Heart left ventricle (tissue), 16 donors: ENCODE results near the gene HES5. TPM values are rescaled to one million over a fixed set of nuclear protein-coding genes. Genes with fewer than 3 reads are reported as not detected.

ENCODE experiments used
- ATAC-seq, 4 donors: fragments of 200-7000 bp; cut with Tn5 transposase; one replicate each; pipeline ENCODE4 v1.9.1; 2020 to 2022; ENCODE audit warnings: moderate library complexity in 4 of 4, mild to moderate bottlenecking in 3 of 4, moderate number of reproducible peaks in 1 of 4
- DNase-seq, 5 donors: peaks; one replicate each; pipeline ENCODE4 v3.0.0-alpha.2; 2020
- H3K27ac ChIP-seq, 12 donors: fragments of 200-600 bp; sonication (generic) in 4 of 12; one replicate each; pipeline versions ENCODE4 v1.5.0 to v1.8.0; 2016 to 2022; ENCODE audit warnings: mild to moderate bottlenecking in 2 of 12
- H3K27me3 ChIP-seq, 9 donors: fragments of 200-600 bp; sonication (generic) in 2 of 9; one replicate each; pipeline versions ENCODE4 v1.5.1 to v1.8.0; 2016 to 2022; ENCODE audit warnings: mild to moderate bottlenecking in 3 of 9
- H3K36me3 ChIP-seq, 9 donors: fragments of 200-600 bp; sonication (generic) in 2 of 9; one replicate each; pipeline versions ENCODE4 v1.5.0 to v1.8.0; 2018 to 2022; ENCODE audit warnings: mild to moderate bottlenecking in 2 of 9
- H3K4me1 ChIP-seq, 12 donors: fragments of 200-600 bp; sonication (generic) in 4 of 12; one replicate each; pipeline versions ENCODE4 v1.5.0 to v1.8.0; 2016 to 2022; ENCODE audit warnings: mild to moderate bottlenecking in 3 of 12
- H3K4me3 ChIP-seq, 12 donors: fragments of 200-600 bp; sonication (generic) in 4 of 12; one replicate each; pipeline versions ENCODE4 v1.5.0 to v1.8.0; 2017 to 2022; ENCODE audit warnings: mild to moderate bottlenecking in 9 of 12, moderate library complexity in 4 of 12
- H3K9me3 ChIP-seq, 12 donors: fragments of 200-600 bp; sonication (generic) in 4 of 12; one replicate each; pipeline versions ENCODE4 v1.5.0 to v1.8.0; 2016 to 2022; ENCODE audit warnings: mild to moderate bottlenecking in 1 of 12
- POLR2A ChIP-seq, 2 donors: fragments of 450-650 bp; IDR thresholded peaks; one replicate each; pipeline ENCODE4 v1.6.1; 2017; ENCODE audit warnings: antibody characterized with exemption in 2 of 2, mild to moderate bottlenecking in 2 of 2, moderate library complexity in 2 of 2
- WGBS, 4 donors: extraction: QIAGEN DNeasy Blood & Tissue Kit in 2 of 4; methylation state at CpG; one replicate each; pipeline versions ENCODE4 v1.1.5 to v1.1.7; 2013 to 2018; 5-methylcytosine and 5-hydroxymethylcytosine counted together
- intact Hi-C, 10 donors: fragments of 100-400 bp; cut with DNase I; formaldehyde crosslinking; loops; one replicate each; pipeline versions ENCODE4 v1.11.1 to v1.14.2; 2022
- polyA plus RNA-seq, 2 donors: library from polyadenylated mRNA; stranded (reverse); fragments of 200-250 nt; gene quantifications; one replicate each; pipeline ENCODE4 v1.2.3, GENCODE V29; 2013
- total RNA-seq, 9 donors: library from RNA; depleted of rRNA in 2 of 9; stranded (reverse); fragments of >200 nt in 2 of 9; fragmentation: NEBNext Ultra II Directional in 3 of 9; extraction: Animal tissue kit (Norgen Biotek cat#: 25700) in 3 of 9; gene quantifications; one replicate each; pipeline versions ENCODE4 v1.1.0 to v1.2.4, GENCODE V29; 2016 to 2023
- TF ChIP-seq, protein P1 (sequence below), 12 donors: fragments of 200-600 bp; sonication (generic) in 4 of 12; IDR thresholded peaks; one replicate each; pipeline versions ENCODE4 v1.5.0 to v1.8.0; 2018 to 2022; ENCODE audit warnings: antibody characterized with exemption in 12 of 12, mild to moderate bottlenecking in 5 of 12
- donor health status: ischemic (EF 13 %, LVEDD 7.1; RV severe dilation, severe dysfunction).
- donor health status: healthy with polysubstance abuse.
- donor health status: DM: no; HTN: yes; CAD: no.
- donor health status: DM: no; HTN: no; CAD: no.
- donor health status: ischemic (EF 25% LVEDD 6.9; RV normal size, moderate dysfunction).
- donor health status: ischemic (EF 25% LVEDD 5.7; RV mildly dilated, moderate dysfunction).
- donor health status: healthy.
- donor health status: DM: yes; HTN: yes; CAD: no.
- donor health status: ischemic (EF 35%, LVEDD 5.7; RV mildly dilated, moderate dysfunction).
- donor health status: nonischemic (EF 11% LVEDD 7.7; RV severe dilation, severe dysfunction).
- donor health status: DM: yes; HTN: yes; CAD: no.
- donor health status: PGD.
- donor health status: ischemic (EF 29% LVEDD 5.4; RV normal size, mild dysfunction).
- donor health status: nonischemic (EF 23%, LVEDD 6.1; RV moderate dilation, normal function).

The HES5 gene
- total and polyA plus RNA-seq, 11 donors, result 0.42 to 2.0 (median 1.2) TPM

DNA sequence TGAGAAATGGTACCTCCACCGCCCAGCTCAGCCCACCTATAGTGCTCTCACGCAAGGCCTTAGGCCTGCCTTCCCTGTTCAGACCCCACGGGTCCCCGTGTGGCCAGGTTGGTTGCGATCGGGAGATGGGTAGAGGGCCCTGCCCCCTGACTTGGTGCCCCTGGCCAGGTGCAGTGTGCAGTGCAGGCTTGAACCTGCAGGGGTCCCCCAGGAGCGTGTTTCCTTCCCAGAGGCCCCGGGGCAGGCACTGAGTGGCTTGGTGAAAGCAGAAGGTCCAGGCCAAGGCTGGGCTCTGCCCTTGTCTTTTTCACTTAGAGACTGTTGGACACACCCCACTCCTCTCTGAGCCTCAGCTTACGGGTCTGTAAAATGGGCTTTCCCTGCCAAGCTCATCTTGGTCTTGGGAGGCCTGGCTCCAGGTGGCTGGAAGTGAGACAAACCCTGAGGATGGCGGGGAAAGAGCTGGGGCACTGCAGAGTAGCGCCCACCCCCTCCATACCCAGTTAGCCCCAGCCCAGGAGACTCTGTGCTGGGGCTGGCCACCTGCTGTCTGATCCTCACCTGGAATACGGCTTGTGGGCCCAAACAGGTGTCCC, 9.3 kb upstream of the HES5 start:
- TF ChIP-seq, protein P1, sequence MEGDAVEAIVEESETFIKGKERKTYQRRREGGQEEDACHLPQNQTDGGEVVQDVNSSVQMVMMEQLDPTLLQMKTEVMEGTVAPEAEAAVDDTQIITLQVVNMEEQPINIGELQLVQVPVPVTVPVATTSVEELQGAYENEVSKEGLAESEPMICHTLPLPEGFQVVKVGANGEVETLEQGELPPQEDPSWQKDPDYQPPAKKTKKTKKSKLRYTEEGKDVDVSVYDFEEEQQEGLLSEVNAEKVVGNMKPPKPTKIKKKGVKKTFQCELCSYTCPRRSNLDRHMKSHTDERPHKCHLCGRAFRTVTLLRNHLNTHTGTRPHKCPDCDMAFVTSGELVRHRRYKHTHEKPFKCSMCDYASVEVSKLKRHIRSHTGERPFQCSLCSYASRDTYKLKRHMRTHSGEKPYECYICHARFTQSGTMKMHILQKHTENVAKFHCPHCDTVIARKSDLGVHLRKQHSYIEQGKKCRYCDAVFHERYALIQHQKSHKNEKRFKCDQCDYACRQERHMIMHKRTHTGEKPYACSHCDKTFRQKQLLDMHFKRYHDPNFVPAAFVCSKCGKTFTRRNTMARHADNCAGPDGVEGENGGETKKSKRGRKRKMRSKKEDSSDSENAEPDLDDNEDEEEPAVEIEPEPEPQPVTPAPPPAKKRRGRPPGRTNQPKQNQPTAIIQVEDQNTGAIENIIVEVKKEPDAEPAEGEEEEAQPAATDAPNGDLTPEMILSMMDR (IDR thresholded peaks at IDR 0.05), result peak in 4 of 12 donors; percentile 11 to 22 (median 18)
- no peak for TF ChIP-seq POLR2A (IDR thresholded peaks at IDR 0.05)
- intact Hi-C loops, result no loop called here
- ATAC-seq, result no peak
- DNase-seq, result no peak
- 72 to 84% (median 82%) methylated on average over 10 to 12 of the region's 12 CpGs for WGBS, 4 donors
- H3K4me3 ChIP-seq, result no peak overlapping the region
- peaks cover 0 to 30% (median 9%) of the 10 kb centered on the region in 9 donors for H3K27me3 ChIP-seq
- H3K36me3 ChIP-seq, result no peaks in the 10 kb centered on the region
- H3K27ac ChIP-seq, result no peak overlapping the region
- no peaks in the 10 kb centered on the region for H3K9me3 ChIP-seq
- H3K4me1 ChIP-seq, result peaks cover 7 to 52% (median 22%) of the 10 kb centered on the region in 12 donors

DNA sequence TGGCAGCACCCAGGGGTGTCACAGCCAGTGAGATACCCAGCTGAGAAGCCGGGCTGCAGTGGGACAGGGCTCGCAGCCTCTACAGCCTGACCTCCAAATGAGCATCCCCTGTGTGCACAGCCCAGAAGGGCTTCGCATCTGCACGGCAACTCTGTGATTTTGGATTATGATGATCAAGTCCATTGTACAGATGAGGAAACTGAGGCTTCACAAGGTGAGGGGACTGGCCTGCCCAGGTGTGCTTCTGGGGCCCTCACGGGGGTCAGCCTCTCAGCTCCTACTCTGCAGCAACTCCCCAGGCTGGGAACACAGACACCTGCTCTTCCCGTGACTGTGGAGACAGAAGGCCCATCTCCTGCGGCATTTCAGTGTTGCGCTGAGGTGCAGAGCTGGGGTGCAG, 8.8 kb upstream of the HES5 start:
- WGBS, 4 donors, result 94 to 98% (median 95%) methylated on average over 7 to 8 of the region's 8 CpGs
- Histone ChIP-seq H3K27me3 (peaks cover 0 to 30% (median 9%) of the 10 kb centered on the region in 9 donors), H3K9me3 (no peaks in the 10 kb centered on the region), H3K27ac (no peak overlapping the region), H3K4me1 (peaks cover 4 to 49% (median 18%) of the 10 kb centered on the region in 12 donors), H3K36me3 (no peaks in the 10 kb centered on the region), H3K4me3 (no peak overlapping the region)
- DNase-seq (no peak), ATAC-seq (no peak)
- TF ChIP-seq POLR2A (IDR thresholded peaks at IDR 0.05), result no peak
- TF ChIP-seq, protein P1 (IDR thresholded peaks at IDR 0.05), result no peak
- intact Hi-C loops, result no loop called here

DNA sequence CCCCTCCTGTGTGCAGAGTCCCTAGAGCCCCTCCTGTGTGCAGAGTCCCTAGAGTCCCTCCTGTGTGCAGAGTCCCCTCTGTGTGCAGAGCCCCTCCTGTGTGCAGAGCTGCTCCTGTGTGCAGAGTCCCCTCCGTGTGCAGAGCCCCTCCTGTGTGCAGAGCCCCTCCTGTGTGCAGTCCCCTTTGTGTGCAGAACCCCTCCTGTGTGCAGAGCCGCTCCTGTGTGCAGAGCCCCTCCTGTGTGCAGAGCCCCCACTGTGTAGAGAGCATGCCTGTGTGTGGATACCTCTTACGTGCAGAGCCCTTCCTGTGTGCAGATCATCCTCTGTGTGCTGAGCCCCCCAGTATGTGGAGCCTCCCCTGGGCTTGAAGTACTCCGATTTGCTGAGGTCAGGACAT, 8.3 kb upstream of the HES5 start:
- no peak for DNase-seq
- Histone ChIP-seq H3K4me3 (no peak overlapping the region), H3K27me3 (peaks cover 0 to 30% (median 9%) of the 10 kb centered on the region in 9 donors), H3K27ac (no peak overlapping the region), H3K9me3 (no peaks in the 10 kb centered on the region), H3K4me1 (peaks cover 4 to 44% (median 13%) of the 10 kb centered on the region in 12 donors), H3K36me3 (no peaks in the 10 kb centered on the region)
- TF ChIP-seq, protein P1 (IDR thresholded peaks at IDR 0.05), result no peak
- TF ChIP-seq POLR2A (IDR thresholded peaks at IDR 0.05), result no peak
- intact Hi-C loops, result no loop called here
- WGBS, 4 donors, result 70 to 100% (median 86%) methylated on average over 2 to 4 of the region's 4 CpGs
- no peak for ATAC-seq

DNA sequence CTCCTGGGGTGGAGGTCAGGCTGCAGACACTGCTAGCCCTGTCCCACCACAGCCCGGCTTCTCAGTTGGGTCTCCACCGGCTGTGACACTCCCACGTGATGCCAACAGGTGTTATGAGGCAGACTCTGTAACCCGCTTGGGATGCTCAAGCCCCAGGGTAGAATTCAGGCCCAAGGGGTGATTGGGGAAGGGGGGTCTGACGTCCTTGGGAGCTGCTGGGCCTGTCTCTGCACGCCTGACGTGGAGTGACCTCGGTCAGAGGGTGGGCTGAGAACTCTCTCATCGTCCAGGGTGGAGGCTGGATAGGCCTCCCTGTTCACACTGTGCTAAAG, 7.7 kb upstream of the HES5 start:
- peaks cover 4 to 38% (median 12%) of the 10 kb centered on the region in 12 donors for H3K4me1 ChIP-seq
- TF ChIP-seq, protein P1 (IDR thresholded peaks at IDR 0.05), result no peak
- no peak for TF ChIP-seq POLR2A (IDR thresholded peaks at IDR 0.05)
- H3K27me3 ChIP-seq, result peaks cover 0 to 30% (median 9%) of the 10 kb centered on the region in 9 donors
- no peak for DNase-seq
- intact Hi-C loops, result no loop called here
- no peak overlapping the region for H3K27ac ChIP-seq
- no peaks in the 10 kb centered on the region for H3K36me3 ChIP-seq
- WGBS, 4 donors, result 78 to 81% (median 79%) methylated on average over 7 to 9 of the region's 9 CpGs
- H3K9me3 ChIP-seq, result no peaks in the 10 kb centered on the region
- ATAC-seq, result no peak
- no peak overlapping the region for H3K4me3 ChIP-seq
